A549 (cell line): Measurements from ENCODE around the gene PPP1R12C. TPM values are rescaled to one million over a fixed set of nuclear protein-coding genes. Genes with fewer than 3 reads are reported as not detected.

Experiments
- ATAC-seq, 2 experiments: fragments of 200-7000 bp in 1 of 2; fragments of >200 bp in 1 of 2; cut with Nextera tagmentation in 1 of 2; cut with Tn5 transposase in 1 of 2; 3 replicates each; pipeline versions ENCODE4 v1.8.0 to v1.9.1; 2018 to 2020; ENCODE audit warnings: mild to moderate bottlenecking in 1 of 2, moderate library complexity in 1 of 2
- CTCF ChIA-PET: fragments of 300-600 bp; sonication (Branson Sonifier 250); formaldehyde crosslinking; extraction: SDS; loops from one replicate; lab custom pipeline; 2021; ENCODE audit warnings: antibody characterized with exemption, inconsistent platforms; lab: Yijun Ruan, JAX
- POLR2A ChIA-PET: fragments of 350-600 bp; formaldehyde crosslinking; extraction: SDS; loops from one replicate; lab custom pipeline; 2021; ENCODE audit warnings: antibody characterized with exemption, inconsistent platforms; lab: Yijun Ruan, JAX
- DNase-seq, 2 experiments: peaks; one replicate each; pipeline versions ENCODE4 v3.0.0 to v3.0.0-alpha.2; 2011 to 2016; ENCODE audit warnings: low read depth in 1 of 2, low spot score in 1 of 2
- FAIRE-seq: peaks from 2 replicates; lab custom pipeline; 2011; peaks lifted over from hg19 to GRCh38; lab: Jason Lieb, UNC
- H3K27ac ChIP-seq, 2 experiments: fragments of >200 bp; sonication (Bioruptor Twin); formaldehyde crosslinking; 3 replicates each; pipeline ENCODE4 v1.5.1; 2016 to 2017
- H3K4me1 ChIP-seq: fragments of >200 bp; sonication (Bioruptor Twin); formaldehyde crosslinking; 3 replicates; pipeline ENCODE4 v1.6.1; 2016
- H3K4me2 ChIP-seq: fragments of >200 bp; sonication (Bioruptor Twin); formaldehyde crosslinking; 3 replicates; pipeline ENCODE4 v1.6.1; 2016
- H3K4me3 ChIP-seq: fragments of >200 bp; sonication (Bioruptor Twin); formaldehyde crosslinking; 3 replicates; pipeline ENCODE4 v1.5.1; 2016
- H3K9me3 ChIP-seq: fragments of >200 bp; sonication (Bioruptor Twin); formaldehyde crosslinking; 3 replicates; pipeline ENCODE4 v1.6.1; 2016
- BHLHE40 ChIP-seq: IDR thresholded peaks from 2 replicates; pipeline ENCODE4 v1.6.1; 2012; ENCODE audit warnings: low read depth, low read length, inconsistent platforms
- CTCF ChIP-seq: fragments of >200 bp; sonication (Bioruptor Twin); formaldehyde crosslinking; IDR thresholded peaks from 3 replicates; pipeline ENCODE4 v1.5.1; 2016
- E2F6 ChIP-seq: IDR thresholded peaks from 2 replicates; pipeline ENCODE4 v1.6.1; 2012; ENCODE audit warnings: low read depth, borderline replicate concordance
- ELK1 ChIP-seq: fragments of 150-350 bp; IDR thresholded peaks from 2 replicates; pipeline ENCODE4 v1.6.1; 2014; ENCODE audit warnings: low read depth, mild to moderate bottlenecking, low read length
- HES2 ChIP-seq: fragments of >200 bp; sonication (Bioruptor Twin); formaldehyde crosslinking; IDR thresholded peaks from 2 replicates; pipeline ENCODE4 v1.6.1; 2016
- HEYL ChIP-seq: fragments of 250-450 bp; sonication (Bioruptor Pico); IDR thresholded peaks from 2 replicates; pipeline ENCODE4 v1.8.0; 2021; ENCODE audit warnings: mild to moderate bottlenecking, moderate library complexity
- JUNB ChIP-seq: fragments of >200 bp; sonication (Bioruptor Twin); formaldehyde crosslinking; IDR thresholded peaks from 2 replicates; pipeline ENCODE4 v1.6.1; 2016
- KDM1A ChIP-seq: fragments of 200-600 bp; sonication (generic); IDR thresholded peaks from 2 replicates; pipeline ENCODE4 v1.6.1; 2016; ENCODE audit warnings: low read depth, mild to moderate bottlenecking
- MAX ChIP-seq: IDR thresholded peaks from 2 replicates; pipeline ENCODE4 v1.6.1; 2012
- MAZ ChIP-seq: fragments of 150-350 bp; IDR thresholded peaks from 2 replicates; pipeline ENCODE4 v1.6.1; 2014; ENCODE audit warnings: antibody characterized with exemption, low read depth, low read length, borderline replicate concordance
- MYC ChIP-seq: IDR thresholded peaks from 2 replicates; pipeline ENCODE4 v1.6.1; 2012; ENCODE audit warnings: mild to moderate bottlenecking, inconsistent platforms, low read length, improper control_type of control experiment, borderline replicate concordance
- NFE2L2 ChIP-seq: fragments of 150-350 bp; conservative IDR thresholded peaks from 2 replicates; pipeline ENCODE4 v1.6.1; 2014; ENCODE audit warnings: low read length
- PBX3 ChIP-seq: IDR thresholded peaks from 2 replicates; pipeline ENCODE4 v1.6.1; 2012
- POLR2A ChIP-seq: IDR thresholded peaks from 2 replicates; pipeline ENCODE4 v1.6.1; 2012; ENCODE audit warnings: mild to moderate bottlenecking, low read length
- TFCP2L1 ChIP-seq: fragments of 250-450 bp; sonication (Bioruptor Pico); IDR thresholded peaks from 2 replicates; pipeline ENCODE4 v1.5.0; 2021; ENCODE audit warnings: mild to moderate bottlenecking
- TP53 ChIP-seq: fragments of 250-450 bp; sonication (Bioruptor Pico); IDR thresholded peaks from 2 replicates; pipeline ENCODE4 v1.5.0; 2021; ENCODE audit warnings: mild to moderate bottlenecking, moderate library complexity
- USF2 ChIP-seq: fragments of 450-650 bp; IDR thresholded peaks from 2 replicates; pipeline ENCODE4 v1.6.1; 2014; ENCODE audit warnings: antibody characterized with exemption
- ZNF302 ChIP-seq: fragments of 250-450 bp; sonication (Bioruptor Pico); IDR thresholded peaks from 2 replicates; pipeline ENCODE4 v1.9.0; 2021; ENCODE audit warnings: inconsistent platforms, mild to moderate bottlenecking, moderate library complexity
- WGBS: methylation state at CpG from one replicate; pipeline ENCODE4 v1.1.6; 2017; ENCODE audit errors: missing lambda C conversion rate; 5-methylcytosine and 5-hydroxymethylcytosine counted together
- polyA plus RNA-seq, 4 experiments: library from polyadenylated mRNA; depleted of rRNA in 3 of 4; stranded (reverse); fragments of >200 nt; fragmentation: RNase III in 1 of 4; extraction: RNeasy Plus Mini Kit Qiagen cat#74134 plus additional on column Dnase treatment in 1 of 4; gene quantifications; 2 replicates in 3 of 4; 3 replicates in 1 of 4; pipeline ENCODE4 v1.2.3, GENCODE V29; 2011 to 2017

PPP1R12C gene
- polyA plus RNA-seq, 2 of the 4 experiments (the other 2 are of a cell fraction) = 22.0 to 70.3 TPM

- Histone ChIP-seq H3K27ac (peak overlapping the region; percentile 78 to 87; a peak in 5 of 6 replicates), H3K4me1 (no peaks in the 10 kb centered on the region), H3K4me2 (peak overlapping the region; percentile 87), H3K9me3 (no peaks in the 10 kb centered on the region), H3K4me3 (peak overlapping the region; percentile 43)
- ChIA-PET CTCF (interaction anchor here (0.6 to 2.9 kb wide), 5 partner anchors 8 to 86 kb away, joined by 3 to 17 read pairs (median 4); partner anchors contain the start of gene RDH13), POLR2A (interaction anchor here (1.5 kb wide), 2 partner anchors 13 to 25 kb away, joined by 3 to 5 read pairs; no protein-coding TSS in a partner anchor)
- no peak for TF ChIP-seq NFE2L2
- TF ChIP-seq HES2 = no peak
- TF ChIP-seq POLR2A = 0 out of 2 replicates have a peak, but pooled peaks have one; percentile 21
- no peak for TF ChIP-seq CTCF
- 0 out of 2 replicates have a peak, but pooled peaks have one; percentile 42 for TF ChIP-seq TFCP2L1 (CRISPR knock-in tag)
- TF ChIP-seq ELK1 = no peak
- 40% methylated on average over 35 of the region's 60 CpGs for WGBS
- peak; percentile 55 to 81 for ATAC-seq
- FAIRE-seq = no peak
- peak; percentile 77 to 89 for DNase-seq
Measured at GRCh38 chr19:55080968-55081769, 36.3 kb downstream of the PPP1R12C start.

GRCh38 chr19:55080121-55080967, 37.1 kb downstream of the PPP1R12C start:
- DNase-seq (peak; percentile 82 to 89), ATAC-seq (peak; percentile 67 to 87), FAIRE-seq (no peak)
- H3K27ac ChIP-seq = peak overlapping the region; percentile 78 to 87
- H3K4me2 ChIP-seq = peak overlapping the region; percentile 87
- POLR2A ChIA-PET = interaction anchor here (0.6 to 1.5 kb wide), 8 partner anchors 8 to 381 kb away, joined by 3 to 6 read pairs (median 4); partner anchors contain the start of gene ISOC2
- CTCF ChIA-PET = interaction anchor here (0.6 to 2.9 kb wide), 7 partner anchors 8 to 87 kb away, joined by 3 to 17 read pairs (median 4); partner anchors contain the start of gene RDH13
- 60% methylated on average over 48 of the region's 55 CpGs for WGBS
- H3K4me1 ChIP-seq = no peaks in the 10 kb centered on the region
- peak overlapping the region; percentile 43 for H3K4me3 ChIP-seq
- TF ChIP-seq MYC (no peak), MAZ (no peak), POLR2A (peak; percentile 26), MAX (peak; percentile 86), USF2 (peak; percentile 11; the same call in 1 of the 2 replicates), NFE2L2 (no peak), TFCP2L1 (CRISPR knock-in tag) (peak; percentile 13; the same call in 1 of the 2 replicates), JUNB (no peak), BHLHE40 (no peak), E2F6 (0 out of 2 replicates have a peak, but pooled peaks have one; percentile 67), CTCF (no peak), KDM1A (no peak), ZNF302 (CRISPR knock-in tag) (no peak), HEYL (CRISPR knock-in tag) (no peak), PBX3 (peak; percentile 87), TP53 (CRISPR knock-in tag) (no peak)
- H3K9me3 ChIP-seq = no peaks in the 10 kb centered on the region
